WTC11 (cell line): Measurements from ENCODE around the gene CRTC2. TPM values are rescaled to one million over a fixed set of nuclear protein-coding genes. Genes with fewer than 3 reads are reported as not detected.

ENCODE experiments used
- ATAC-seq: fragments of 200-7000 bp; cut with Tn5 transposase; 2 replicates; pipeline ENCODE4 v1.10.0; 2021; ENCODE audit warnings: mild to moderate bottlenecking, moderate library complexity
- CTCF ChIA-PET: fragments of 300-600 bp; sonication (Branson Sonifier 250); formaldehyde crosslinking; loops from one replicate; lab custom pipeline; 2021; ENCODE audit warnings: antibody characterized with exemption; lab: Charles Lee
- POLR2A ChIA-PET: fragments of 350-600 bp; sonication (Branson Sonifier 250); formaldehyde crosslinking; loops from one replicate; lab custom pipeline; 2021; ENCODE audit warnings: antibody characterized with exemption; lab: Charles Lee
- DNase-seq: peaks from one replicate; pipeline ENCODE4 v3.0.0; 2021; ENCODE audit warnings: low spot score
- H3K27ac Mint-ChIP-seq: 2 replicates; pipeline ENCODE4 v1.8.0; 2021; ENCODE audit warnings: mixed read lengths
- H3K27me3 Mint-ChIP-seq: 2 replicates; pipeline ENCODE4 v1.8.0; 2021; ENCODE audit warnings: low read depth, mild to moderate bottlenecking, moderate library complexity, mixed read lengths
- H3K36me3 Mint-ChIP-seq: 2 replicates; pipeline ENCODE4 v1.8.0; 2021; ENCODE audit warnings: mixed read lengths
- H3K4me1 Mint-ChIP-seq: 2 replicates; pipeline ENCODE4 v1.8.0; 2022; ENCODE audit warnings: mixed read lengths
- H3K4me3 Mint-ChIP-seq: 2 replicates; pipeline ENCODE4 v1.8.0; 2021; ENCODE audit warnings: mild to moderate bottlenecking, moderate library complexity, mixed read lengths
- H3K9me3 Mint-ChIP-seq: 2 replicates; pipeline ENCODE4 v1.8.0; 2021; ENCODE audit warnings: mixed read lengths
- CREB1 ChIP-seq: sonication (generic); formaldehyde crosslinking; IDR thresholded peaks from 2 replicates; pipeline ENCODE4 v1.8.0; 2023; ENCODE audit warnings: mild to moderate bottlenecking, missing genetic modification reagents
- FOXP1 ChIP-seq: sonication (generic); formaldehyde crosslinking; IDR thresholded peaks from 2 replicates; pipeline ENCODE4 v1.8.0; 2022; ENCODE audit warnings: missing genetic modification reagents, mild to moderate bottlenecking, moderate library complexity, borderline replicate concordance
- GABPB1 ChIP-seq: sonication (generic); formaldehyde crosslinking; IDR thresholded peaks from 2 replicates; pipeline ENCODE4 v1.8.1; 2023; ENCODE audit warnings: mild to moderate bottlenecking, missing genetic modification reagents
- GTF2I ChIP-seq: fragments of 250-450 bp; sonication (Bioruptor Pico); conservative IDR thresholded peaks from 2 replicates; pipeline ENCODE4 v1.4.0; 2021; ENCODE audit warnings: mild to moderate bottlenecking
- IRF2 ChIP-seq: sonication (generic); formaldehyde crosslinking; IDR thresholded peaks from 2 replicates; pipeline ENCODE4 v1.8.0; 2022; ENCODE audit warnings: low read depth, missing genetic modification reagents, borderline replicate concordance
- MYBL2 ChIP-seq: sonication (generic); formaldehyde crosslinking; IDR thresholded peaks from 2 replicates; pipeline ENCODE4 v1.8.1; 2023; ENCODE audit warnings: mild to moderate bottlenecking, moderate library complexity, missing genetic modification reagents
- NR3C1 ChIP-seq: sonication (generic); formaldehyde crosslinking; conservative IDR thresholded peaks from 2 replicates; pipeline ENCODE4 v1.8.1; 2023; ENCODE audit warnings: low read depth, mild to moderate bottlenecking, missing genetic modification reagents
- OVOL2 ChIP-seq: fragments of 250-450 bp; sonication (Bioruptor Pico); IDR thresholded peaks from 2 replicates; pipeline ENCODE4 v1.9.0; 2021; ENCODE audit warnings: mild to moderate bottlenecking, borderline replicate concordance
- RORB ChIP-seq: fragments of 250-450 bp; sonication (Bioruptor Pico); IDR thresholded peaks from 2 replicates; pipeline ENCODE4 v1.9.0; 2021; ENCODE audit warnings: mild to moderate bottlenecking
- SMAD3 ChIP-seq: sonication (generic); formaldehyde crosslinking; IDR thresholded peaks from 2 replicates; pipeline ENCODE4 v1.8.0; 2022; ENCODE audit warnings: missing genetic modification reagents, mild to moderate bottlenecking, borderline replicate concordance
- SP1 ChIP-seq: sonication (generic); formaldehyde crosslinking; conservative IDR thresholded peaks from 2 replicates; pipeline ENCODE4 v1.8.1; 2022; ENCODE audit warnings: missing genetic modification reagents
- TEAD1 ChIP-seq: sonication (generic); formaldehyde crosslinking; IDR thresholded peaks from 2 replicates; pipeline ENCODE4 v1.8.0; 2022; ENCODE audit warnings: mild to moderate bottlenecking, missing genetic modification reagents
- TEAD4 ChIP-seq: sonication (generic); formaldehyde crosslinking; IDR thresholded peaks from 2 replicates; pipeline ENCODE4 v1.8.0; 2022; ENCODE audit warnings: mild to moderate bottlenecking, missing genetic modification reagents
- ZNF121 ChIP-seq: sonication (generic); formaldehyde crosslinking; IDR thresholded peaks from 2 replicates; pipeline ENCODE4 v1.8.0; 2023; ENCODE audit warnings: missing genetic modification reagents
- ZNF138 ChIP-seq: sonication (generic); formaldehyde crosslinking; conservative IDR thresholded peaks from 2 replicates; pipeline ENCODE4 v1.8.1; 2022; ENCODE audit warnings: mild to moderate bottlenecking, moderate library complexity, missing genetic modification reagents
- ZNF219 ChIP-seq: sonication (generic); formaldehyde crosslinking; IDR thresholded peaks from 2 replicates; pipeline ENCODE4 v1.8.0; 2023; ENCODE audit warnings: missing genetic modification reagents, mild to moderate bottlenecking, borderline replicate concordance
- ZNF232 ChIP-seq: sonication (generic); formaldehyde crosslinking; IDR thresholded peaks from 2 replicates; pipeline ENCODE4 v1.8.0; 2022; ENCODE audit warnings: mild to moderate bottlenecking, missing genetic modification reagents
- ZNF317 ChIP-seq: sonication (generic); formaldehyde crosslinking; IDR thresholded peaks from 2 replicates; pipeline ENCODE4 v1.8.1; 2023; ENCODE audit warnings: low read depth, mild to moderate bottlenecking, moderate library complexity, missing genetic modification reagents, borderline replicate concordance
- ZNF423 ChIP-seq: fragments of 250-450 bp; sonication (Bioruptor Pico); IDR thresholded peaks from 2 replicates; pipeline ENCODE4 v2.1.2; 2022; ENCODE audit warnings: mild to moderate bottlenecking, moderate library complexity
- total RNA-seq: library from RNA; stranded (reverse); gene quantifications from 3 replicates; pipeline ENCODE4 v1.2.3, GENCODE V29; 2021
- TF ChIP-seq, protein P1 (sequence below): sonication (generic); formaldehyde crosslinking; conservative IDR thresholded peaks from 2 replicates; pipeline ENCODE4 v1.8.1; 2023; ENCODE audit warnings: mild to moderate bottlenecking, low read depth, missing genetic modification reagents, moderate library complexity
- TF ChIP-seq, protein P2 (sequence below): sonication (generic); formaldehyde crosslinking; IDR thresholded peaks from 2 replicates; pipeline ENCODE4 v1.8.1; 2023; ENCODE audit warnings: mild to moderate bottlenecking, missing genetic modification reagents, moderate library complexity
- TF ChIP-seq, protein P3 (sequence below): sonication (generic); formaldehyde crosslinking; IDR thresholded peaks from 2 replicates; pipeline ENCODE4 v1.8.1; 2022; ENCODE audit warnings: mild to moderate bottlenecking, moderate library complexity, missing genetic modification reagents
- TF ChIP-seq, protein P4 (sequence below): sonication (generic); formaldehyde crosslinking; IDR thresholded peaks from 2 replicates; pipeline ENCODE4 v1.8.0; 2022; ENCODE audit warnings: mild to moderate bottlenecking, missing genetic modification reagents
- TF ChIP-seq, protein P5 (sequence below): sonication (generic); formaldehyde crosslinking; IDR thresholded peaks from 2 replicates; pipeline ENCODE4 v1.8.0; 2023; ENCODE audit warnings: missing genetic modification reagents
- TF ChIP-seq, protein P6 (sequence below): fragments of 250-450 bp; sonication (Bioruptor Pico); IDR thresholded peaks from 2 replicates; pipeline ENCODE4 v1.9.0; 2021; ENCODE audit warnings: mild to moderate bottlenecking

The CRTC2 gene
- total RNA-seq, 1 experiment from 2014 or later, result 43.7 TPM

DNA sequence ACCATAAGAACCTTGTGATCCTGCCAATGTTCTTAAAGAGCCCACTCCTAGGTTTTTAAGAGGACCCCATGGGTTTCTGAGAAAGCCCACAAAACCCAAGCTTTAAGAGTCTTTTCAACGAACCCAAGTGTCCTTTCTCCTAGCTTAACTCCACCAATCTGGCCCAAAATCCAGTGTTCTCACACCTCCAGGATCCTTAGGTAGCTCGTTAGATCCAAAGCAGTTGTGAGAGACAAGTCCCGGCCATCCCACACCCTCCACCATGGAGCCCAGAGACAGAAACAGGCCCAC is 13.6 kb downstream of the CRTC2 start:
- no peak for TF ChIP-seq CREB1 (CRISPR knock-in tag)
- TF ChIP-seq NR3C1 (CRISPR knock-in tag), result no peak
- no peak for TF ChIP-seq SMAD3 (CRISPR knock-in tag)
- TF ChIP-seq, protein P1, sequence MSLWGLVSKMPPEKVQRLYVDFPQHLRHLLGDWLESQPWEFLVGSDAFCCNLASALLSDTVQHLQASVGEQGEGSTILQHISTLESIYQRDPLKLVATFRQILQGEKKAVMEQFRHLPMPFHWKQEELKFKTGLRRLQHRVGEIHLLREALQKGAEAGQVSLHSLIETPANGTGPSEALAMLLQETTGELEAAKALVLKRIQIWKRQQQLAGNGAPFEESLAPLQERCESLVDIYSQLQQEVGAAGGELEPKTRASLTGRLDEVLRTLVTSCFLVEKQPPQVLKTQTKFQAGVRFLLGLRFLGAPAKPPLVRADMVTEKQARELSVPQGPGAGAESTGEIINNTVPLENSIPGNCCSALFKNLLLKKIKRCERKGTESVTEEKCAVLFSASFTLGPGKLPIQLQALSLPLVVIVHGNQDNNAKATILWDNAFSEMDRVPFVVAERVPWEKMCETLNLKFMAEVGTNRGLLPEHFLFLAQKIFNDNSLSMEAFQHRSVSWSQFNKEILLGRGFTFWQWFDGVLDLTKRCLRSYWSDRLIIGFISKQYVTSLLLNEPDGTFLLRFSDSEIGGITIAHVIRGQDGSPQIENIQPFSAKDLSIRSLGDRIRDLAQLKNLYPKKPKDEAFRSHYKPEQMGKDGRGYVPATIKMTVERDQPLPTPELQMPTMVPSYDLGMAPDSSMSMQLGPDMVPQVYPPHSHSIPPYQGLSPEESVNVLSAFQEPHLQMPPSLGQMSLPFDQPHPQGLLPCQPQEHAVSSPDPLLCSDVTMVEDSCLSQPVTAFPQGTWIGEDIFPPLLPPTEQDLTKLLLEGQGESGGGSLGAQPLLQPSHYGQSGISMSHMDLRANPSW (CRISPR knock-in tag), result no peak
- no peak for TF ChIP-seq ZNF317
- no peak for TF ChIP-seq IRF2 (CRISPR knock-in tag)
- TF ChIP-seq ZNF121, result no peak
- no peak for TF ChIP-seq ZNF423 (CRISPR knock-in tag)
- no peak for TF ChIP-seq SP1 (CRISPR knock-in tag)
- TF ChIP-seq ZNF138 (CRISPR knock-in tag), result no peak
- TF ChIP-seq, protein P2, sequence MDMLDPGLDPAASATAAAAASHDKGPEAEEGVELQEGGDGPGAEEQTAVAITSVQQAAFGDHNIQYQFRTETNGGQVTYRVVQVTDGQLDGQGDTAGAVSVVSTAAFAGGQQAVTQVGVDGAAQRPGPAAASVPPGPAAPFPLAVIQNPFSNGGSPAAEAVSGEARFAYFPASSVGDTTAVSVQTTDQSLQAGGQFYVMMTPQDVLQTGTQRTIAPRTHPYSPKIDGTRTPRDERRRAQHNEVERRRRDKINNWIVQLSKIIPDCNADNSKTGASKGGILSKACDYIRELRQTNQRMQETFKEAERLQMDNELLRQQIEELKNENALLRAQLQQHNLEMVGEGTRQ (CRISPR knock-in tag), result no peak
- no peak for ATAC-seq
- H3K9me3 Mint-ChIP-seq, result no peaks in the 10 kb centered on the region
- peak overlapping the region; percentile 41; the same call in 1 of the 2 replicates for H3K27ac Mint-ChIP-seq
- H3K27me3 Mint-ChIP-seq, result no peaks in the 10 kb centered on the region
- no peak for DNase-seq
- POLR2A ChIA-PET, result interaction anchor here (1.3 kb wide), 1 partner anchor 19 kb away, joined by 4 read pairs; the partner anchor contains the start of gene SLC39A1
- peaks cover 21% of the 10 kb centered on the region for H3K36me3 Mint-ChIP-seq
- CTCF ChIA-PET, result interaction anchor here (1.0 to 2.8 kb wide), 4 partner anchors 15 to 147 kb away, joined by 4 to 20 read pairs (median 4); no protein-coding TSS in a partner anchor
- peaks cover 13% of the 10 kb centered on the region for H3K4me1 Mint-ChIP-seq
- H3K4me3 Mint-ChIP-seq, result peak overlapping the region; percentile 81; the same call in 1 of the 2 replicates

DNA sequence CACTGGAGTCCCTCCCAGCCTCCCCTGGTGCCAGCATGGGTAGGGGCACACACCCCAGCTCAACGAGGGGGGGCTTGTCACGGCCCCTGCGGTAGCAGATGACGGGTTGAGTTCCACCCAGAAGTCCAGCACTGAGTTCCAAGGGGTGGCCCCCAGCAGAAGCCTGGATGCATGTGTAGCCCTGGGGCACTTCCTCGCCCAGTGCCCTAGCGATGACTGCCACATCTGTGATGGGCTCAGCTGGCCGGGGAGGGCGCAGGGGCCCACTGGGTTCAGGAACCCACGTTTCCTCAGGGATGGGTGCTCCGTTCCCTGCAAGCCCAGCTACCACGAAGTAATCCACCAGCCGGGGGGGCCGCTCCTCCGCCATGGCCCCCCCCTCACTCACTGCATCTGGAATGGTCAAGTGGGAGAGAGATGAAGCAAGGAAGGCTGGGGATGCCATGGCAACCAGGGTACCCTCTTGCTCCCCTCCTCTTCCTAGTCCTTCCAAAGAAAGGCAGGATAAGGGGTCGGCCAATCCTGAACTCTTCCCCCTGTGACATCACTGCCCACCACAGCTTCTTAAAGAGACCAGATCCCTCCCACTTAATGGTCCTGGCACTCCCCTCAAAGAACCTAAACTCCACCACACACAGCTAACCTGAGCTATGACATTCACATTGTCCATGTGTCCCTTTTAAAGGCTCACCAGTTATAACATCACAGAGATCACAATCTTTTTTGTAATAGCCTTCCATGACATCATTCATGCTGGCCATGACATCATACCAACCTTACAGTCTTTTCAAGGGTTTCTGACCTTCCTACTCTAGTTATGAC is 14.2 kb downstream of the CRTC2 start:
- POLR2A ChIA-PET, result interaction anchor here (1.3 kb wide), 1 partner anchor 19 kb away, joined by 4 read pairs; the partner anchor contains the start of gene SLC39A1
- H3K27ac Mint-ChIP-seq, result peak overlapping the region; percentile 41; the same call in 1 of the 2 replicates
- H3K9me3 Mint-ChIP-seq, result no peaks in the 10 kb centered on the region
- peaks cover 26% of the 10 kb centered on the region for H3K36me3 Mint-ChIP-seq
- no peak for ATAC-seq
- H3K4me1 Mint-ChIP-seq, result peaks cover 13% of the 10 kb centered on the region
- H3K4me3 Mint-ChIP-seq, result peak overlapping the region; percentile 81
- DNase-seq, result no peak
- no peaks in the 10 kb centered on the region for H3K27me3 Mint-ChIP-seq
- CTCF ChIA-PET, result interaction anchor here (0.7 to 2.8 kb wide), 7 partner anchors 12 to 147 kb away, joined by 3 to 20 read pairs (median 4); no protein-coding TSS in a partner anchor
- TF ChIP-seq FOXP1, result no peak
- TF ChIP-seq TEAD1 (CRISPR knock-in tag), result no peak
- no peak for TF ChIP-seq GABPB1 (CRISPR knock-in tag)
- TF ChIP-seq, protein P2 (CRISPR knock-in tag), result no peak
- TF ChIP-seq TEAD4 (CRISPR knock-in tag), result no peak
- TF ChIP-seq OVOL2 (CRISPR knock-in tag), result no peak
- TF ChIP-seq, protein P3, sequence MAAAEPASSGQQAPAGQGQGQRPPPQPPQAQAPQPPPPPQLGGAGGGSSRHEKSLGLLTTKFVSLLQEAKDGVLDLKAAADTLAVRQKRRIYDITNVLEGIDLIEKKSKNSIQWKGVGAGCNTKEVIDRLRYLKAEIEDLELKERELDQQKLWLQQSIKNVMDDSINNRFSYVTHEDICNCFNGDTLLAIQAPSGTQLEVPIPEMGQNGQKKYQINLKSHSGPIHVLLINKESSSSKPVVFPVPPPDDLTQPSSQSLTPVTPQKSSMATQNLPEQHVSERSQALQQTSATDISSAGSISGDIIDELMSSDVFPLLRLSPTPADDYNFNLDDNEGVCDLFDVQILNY (CRISPR knock-in tag), result no peak
- TF ChIP-seq ZNF121, result no peak
- no peak for TF ChIP-seq SP1 (CRISPR knock-in tag)
- no peak for TF ChIP-seq MYBL2 (CRISPR knock-in tag)
- TF ChIP-seq, protein P4, sequence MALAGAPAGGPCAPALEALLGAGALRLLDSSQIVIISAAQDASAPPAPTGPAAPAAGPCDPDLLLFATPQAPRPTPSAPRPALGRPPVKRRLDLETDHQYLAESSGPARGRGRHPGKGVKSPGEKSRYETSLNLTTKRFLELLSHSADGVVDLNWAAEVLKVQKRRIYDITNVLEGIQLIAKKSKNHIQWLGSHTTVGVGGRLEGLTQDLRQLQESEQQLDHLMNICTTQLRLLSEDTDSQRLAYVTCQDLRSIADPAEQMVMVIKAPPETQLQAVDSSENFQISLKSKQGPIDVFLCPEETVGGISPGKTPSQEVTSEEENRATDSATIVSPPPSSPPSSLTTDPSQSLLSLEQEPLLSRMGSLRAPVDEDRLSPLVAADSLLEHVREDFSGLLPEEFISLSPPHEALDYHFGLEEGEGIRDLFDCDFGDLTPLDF (CRISPR knock-in tag), result no peak
- TF ChIP-seq ZNF232, result no peak
- TF ChIP-seq RORB (CRISPR knock-in tag), result no peak
- TF ChIP-seq, protein P5, sequence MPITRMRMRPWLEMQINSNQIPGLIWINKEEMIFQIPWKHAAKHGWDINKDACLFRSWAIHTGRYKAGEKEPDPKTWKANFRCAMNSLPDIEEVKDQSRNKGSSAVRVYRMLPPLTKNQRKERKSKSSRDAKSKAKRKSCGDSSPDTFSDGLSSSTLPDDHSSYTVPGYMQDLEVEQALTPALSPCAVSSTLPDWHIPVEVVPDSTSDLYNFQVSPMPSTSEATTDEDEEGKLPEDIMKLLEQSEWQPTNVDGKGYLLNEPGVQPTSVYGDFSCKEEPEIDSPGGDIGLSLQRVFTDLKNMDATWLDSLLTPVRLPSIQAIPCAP (CRISPR knock-in tag), result no peak
- no peak for TF ChIP-seq GTF2I (CRISPR knock-in tag)
- no peak for TF ChIP-seq ZNF219 (CRISPR knock-in tag)
- TF ChIP-seq, protein P6, sequence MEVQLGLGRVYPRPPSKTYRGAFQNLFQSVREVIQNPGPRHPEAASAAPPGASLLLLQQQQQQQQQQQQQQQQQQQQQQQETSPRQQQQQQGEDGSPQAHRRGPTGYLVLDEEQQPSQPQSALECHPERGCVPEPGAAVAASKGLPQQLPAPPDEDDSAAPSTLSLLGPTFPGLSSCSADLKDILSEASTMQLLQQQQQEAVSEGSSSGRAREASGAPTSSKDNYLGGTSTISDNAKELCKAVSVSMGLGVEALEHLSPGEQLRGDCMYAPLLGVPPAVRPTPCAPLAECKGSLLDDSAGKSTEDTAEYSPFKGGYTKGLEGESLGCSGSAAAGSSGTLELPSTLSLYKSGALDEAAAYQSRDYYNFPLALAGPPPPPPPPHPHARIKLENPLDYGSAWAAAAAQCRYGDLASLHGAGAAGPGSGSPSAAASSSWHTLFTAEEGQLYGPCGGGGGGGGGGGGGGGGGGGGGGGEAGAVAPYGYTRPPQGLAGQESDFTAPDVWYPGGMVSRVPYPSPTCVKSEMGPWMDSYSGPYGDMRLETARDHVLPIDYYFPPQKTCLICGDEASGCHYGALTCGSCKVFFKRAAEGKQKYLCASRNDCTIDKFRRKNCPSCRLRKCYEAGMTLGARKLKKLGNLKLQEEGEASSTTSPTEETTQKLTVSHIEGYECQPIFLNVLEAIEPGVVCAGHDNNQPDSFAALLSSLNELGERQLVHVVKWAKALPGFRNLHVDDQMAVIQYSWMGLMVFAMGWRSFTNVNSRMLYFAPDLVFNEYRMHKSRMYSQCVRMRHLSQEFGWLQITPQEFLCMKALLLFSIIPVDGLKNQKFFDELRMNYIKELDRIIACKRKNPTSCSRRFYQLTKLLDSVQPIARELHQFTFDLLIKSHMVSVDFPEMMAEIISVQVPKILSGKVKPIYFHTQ, result no peak
